Progenitor cell of endocrine pancreas (in vitro differentiated cells): ENCODE measurements around the gene MRPL14. TPM values are rescaled to one million over a fixed set of nuclear protein-coding genes. Genes with fewer than 3 reads are reported as not detected.

Experiments used
- DNase-seq: peaks from one replicate; pipeline ENCODE4 v3.0.0; 2021; ENCODE audit warnings: low spot score; ENCODE audit not compliant: unreplicated experiment
- H3K27ac Mint-ChIP-seq: 2 replicates; pipeline ENCODE4 v1.8.0; 2021; ENCODE audit warnings: mild to moderate bottlenecking, moderate library complexity, mixed read lengths
- H3K27me3 Mint-ChIP-seq: 2 replicates; pipeline ENCODE4 v1.8.0; 2021; ENCODE audit warnings: mixed read lengths
- H3K36me3 Mint-ChIP-seq: 2 replicates; pipeline ENCODE4 v1.8.0; 2022; ENCODE audit warnings: mixed read lengths; ENCODE audit not compliant: insufficient read depth
- H3K4me1 Mint-ChIP-seq: 2 replicates; pipeline ENCODE4 v1.8.0; 2021; ENCODE audit warnings: low read depth, mixed read lengths
- H3K4me3 Mint-ChIP-seq: 2 replicates; pipeline ENCODE4 v1.8.0; 2021; ENCODE audit warnings: low read depth, mild to moderate bottlenecking, moderate library complexity, mixed read lengths
- H3K9me3 Mint-ChIP-seq: 2 replicates; pipeline ENCODE4 v1.8.0; 2021; ENCODE audit warnings: low read depth, mixed read lengths
- CTCF ChIP-seq: fragments of 200-600 bp; sonication (generic); IDR thresholded peaks from one replicate; pipeline ENCODE4 v1.5.0; 2021; ENCODE audit warnings: antibody characterized with exemption, mild to moderate bottlenecking; ENCODE audit not compliant: unreplicated experiment
- long read RNA-seq: library from polyadenylated mRNA; unstranded; transcript quantifications from one replicate; pipeline ENCODE4 v2.0.0, GENCODE V29; 2020
- total RNA-seq: library from RNA; stranded (reverse); gene quantifications from 2 replicates; pipeline ENCODE4 v1.2.1, GENCODE V29; 2021

The MRPL14 gene
- total RNA-seq = 49.9 and 51.1 TPM in 2 replicates
- long read RNA-seq, transcript MRPL14-201 (3 exons, 959 nt) = major isoform, 24 of 30 reads
- long read RNA-seq, partial matches to known transcripts = 1 of 30 reads
- long read RNA-seq, other reads (novel, unspliced or antisense) = 5 of 30 reads

DNA sequence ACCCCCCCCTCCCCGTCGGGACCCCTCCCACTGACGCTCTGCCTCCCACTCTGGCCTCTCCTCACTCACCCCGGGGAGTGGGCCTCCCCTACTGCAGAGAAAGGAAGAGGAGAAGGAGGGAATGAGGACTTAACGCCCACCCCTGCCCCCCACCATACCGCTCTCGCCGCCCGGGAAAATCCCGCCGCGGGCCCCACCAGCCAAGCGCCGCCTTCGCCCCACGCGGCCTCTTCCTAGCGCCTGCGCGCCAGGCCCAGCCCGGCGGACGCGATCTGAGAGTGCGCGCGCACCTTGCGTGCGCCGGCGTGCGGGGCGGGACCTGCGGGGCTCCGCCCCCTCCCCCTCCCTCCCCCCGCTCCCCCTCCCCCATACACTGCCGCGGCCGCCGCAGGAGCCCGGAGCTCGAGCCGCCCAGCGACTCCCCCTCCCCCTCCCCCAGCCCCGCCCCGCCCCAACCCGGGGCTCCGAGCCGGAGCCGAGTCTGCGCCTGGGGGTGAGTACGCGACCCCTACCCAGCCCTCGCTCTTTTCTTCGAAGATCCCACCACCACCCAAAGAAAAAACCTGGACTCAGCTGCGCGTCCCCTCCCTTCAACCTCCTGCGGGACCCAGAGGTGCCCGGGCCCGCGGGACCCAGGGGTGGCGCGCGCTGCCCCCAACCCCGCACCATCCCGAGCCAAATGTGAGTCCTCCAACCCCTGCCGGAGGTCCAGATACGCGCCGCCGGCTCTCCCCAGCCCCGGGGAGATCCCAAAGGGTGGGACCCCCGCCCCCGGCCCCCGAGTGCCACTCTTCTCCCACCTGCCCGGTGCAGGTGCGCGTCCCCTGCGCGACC is at the start of gene MRPL14, which contains the start of gene TMEM63B:
TSS of gene MRPL14 (minus strand) at position 267 of the 834 bp plus-strand sequence. CDS start 10,841 bp downstream, outside the sequence.
TSS of gene TMEM63B (plus strand) at position 369 of the 834 bp plus-strand sequence. CDS start 7,031 bp downstream, outside the sequence.
- H3K4me3 Mint-ChIP-seq = peak within 1 kb of the TSS; percentile 98
- H3K9me3 Mint-ChIP-seq = no peaks in the 10 kb centered on the region
- H3K27ac Mint-ChIP-seq = peak within 1 kb of the TSS; percentile 95
- H3K27me3 Mint-ChIP-seq = no peaks in the 10 kb centered on the region
- H3K36me3 Mint-ChIP-seq = peaks cover 5% of the 10 kb centered on the region
- no peak for TF ChIP-seq CTCF
- H3K4me1 Mint-ChIP-seq = peaks cover 40% of the 10 kb centered on the region
- DNase-seq = peak; percentile 81

DNA sequence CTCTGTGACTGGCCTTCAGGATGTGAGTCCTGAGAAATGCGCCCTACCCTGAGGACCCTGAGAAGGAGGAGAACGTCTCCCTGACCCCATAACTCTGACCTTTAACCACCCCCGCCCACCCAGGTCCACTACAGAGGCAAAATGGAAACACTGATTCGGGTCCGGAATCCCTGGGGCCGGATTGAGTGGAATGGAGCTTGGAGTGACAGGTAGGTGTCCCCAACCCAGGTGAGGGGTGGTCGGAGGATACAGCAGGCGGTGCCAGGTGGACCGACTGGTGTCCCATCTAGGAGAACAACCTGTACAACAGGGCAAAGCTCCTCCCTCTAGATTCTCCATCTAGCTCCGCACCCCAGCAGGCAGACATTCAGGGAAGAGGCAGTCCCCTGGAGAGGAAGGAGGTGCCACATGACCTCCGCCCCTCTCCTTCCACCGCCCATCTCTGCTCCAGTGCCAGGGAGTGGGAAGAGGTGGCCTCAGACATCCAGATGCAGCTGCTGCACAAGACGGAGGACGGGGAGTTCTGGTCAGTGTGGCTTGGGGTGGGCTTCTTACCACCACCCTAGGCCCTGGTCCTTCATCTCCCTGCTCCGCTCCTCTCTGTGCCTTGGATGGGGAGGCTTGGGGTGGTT is 49.0 kb upstream of the MRPL14 start:
- no peaks in the 10 kb centered on the region for H3K4me1 Mint-ChIP-seq
- no peak overlapping the region for H3K4me3 Mint-ChIP-seq
- no peak overlapping the region for H3K27ac Mint-ChIP-seq
- no peaks in the 10 kb centered on the region for H3K9me3 Mint-ChIP-seq
- TF ChIP-seq CTCF = no peak
- DNase-seq = no peak
- H3K27me3 Mint-ChIP-seq = peaks cover 7% of the 10 kb centered on the region
- no peaks in the 10 kb centered on the region for H3K36me3 Mint-ChIP-seq

GRCh38 chr6:44172731-44173500 is 45.7 kb upstream of the MRPL14 start:
- H3K4me1 Mint-ChIP-seq = no peaks in the 10 kb centered on the region
- peak; percentile 83 for TF ChIP-seq CTCF
- H3K36me3 Mint-ChIP-seq = no peaks in the 10 kb centered on the region
- H3K4me3 Mint-ChIP-seq = no peak overlapping the region
- no peak overlapping the region for H3K27ac Mint-ChIP-seq
- H3K9me3 Mint-ChIP-seq = no peaks in the 10 kb centered on the region
- peak; percentile 56 for DNase-seq
- H3K27me3 Mint-ChIP-seq = peaks cover 15% of the 10 kb centered on the region

- Mint-ChIP-seq H3K4me1 (no peaks in the 10 kb centered on the region), H3K9me3 (no peaks in the 10 kb centered on the region), H3K27ac (no peak overlapping the region), H3K36me3 (no peaks in the 10 kb centered on the region), H3K4me3 (no peak overlapping the region), H3K27me3 (peaks cover 15% of the 10 kb centered on the region)
- TF ChIP-seq CTCF = no peak
- DNase-seq = no peak
These were observed 44.8 kb upstream of the MRPL14 start for GRCh38 chr6:44171899-44172546.
